ENCODE data around the gene AMTN. TPM values are rescaled to one million over a fixed set of nuclear protein-coding genes. Genes with fewer than 3 reads are reported as not detected.

AMTN gene, protein sequence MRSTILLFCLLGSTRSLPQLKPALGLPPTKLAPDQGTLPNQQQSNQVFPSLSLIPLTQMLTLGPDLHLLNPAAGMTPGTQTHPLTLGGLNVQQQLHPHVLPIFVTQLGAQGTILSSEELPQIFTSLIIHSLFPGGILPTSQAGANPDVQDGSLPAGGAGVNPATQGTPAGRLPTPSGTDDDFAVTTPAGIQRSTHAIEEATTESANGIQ
- total RNA-seq, result 0.85 and 1.9 TPM in 2 replicates

DNA sequence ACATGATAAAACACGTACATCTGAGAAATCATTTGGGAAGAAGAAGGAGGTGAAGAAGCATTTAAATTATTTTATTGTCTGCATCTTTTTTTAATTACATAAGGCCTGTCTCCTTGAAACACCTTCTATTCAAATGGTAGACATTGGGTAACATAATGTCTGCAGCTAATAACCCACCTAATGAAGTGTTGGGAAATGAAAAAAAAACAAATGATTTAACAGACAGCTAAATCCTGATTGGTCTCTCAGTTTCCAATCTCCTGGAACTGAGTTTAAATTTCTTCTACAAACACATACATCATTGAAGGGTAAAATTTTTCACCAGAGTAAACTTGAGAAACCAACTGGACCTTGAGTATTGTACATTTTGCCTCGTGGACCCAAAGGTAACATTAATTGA, at the start of gene AMTN:
Gene AMTN (plus strand): TSS at position 301 of the 400 bp plus-strand sequence. CDS start 209 bp downstream, outside the sequence.

DNA sequence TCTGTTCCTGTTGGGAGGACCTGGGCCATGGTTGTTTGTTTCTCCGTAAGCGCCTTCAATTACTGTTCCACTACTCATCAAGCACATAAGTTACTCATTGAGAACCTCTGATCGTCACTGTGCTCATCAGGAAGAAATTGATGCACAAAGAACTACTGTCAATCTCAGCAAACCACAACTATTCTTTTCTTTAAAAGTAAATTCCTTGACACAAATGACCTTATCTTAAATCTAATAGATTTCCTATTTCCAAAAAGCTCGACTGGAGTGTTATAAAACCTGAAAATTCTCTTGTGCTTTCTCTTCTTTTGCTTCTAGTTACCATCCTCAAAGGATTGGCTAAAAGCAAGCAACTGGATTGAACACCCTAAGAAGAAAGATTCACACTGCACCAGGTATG, 46.5 kb upstream of the AMTN start, which contains the start of gene MUC7:
Gene MUC7 (plus strand): TSS at position 301 of the 400 bp plus-strand sequence. CDS start 1,825 bp downstream, outside the sequence.

Other genes starting within 250 kb of the AMTN start
- not detected in 2 replicates for gene CABS1, start 183.6 kb upstream of the AMTN start, total RNA-seq
- not detected in 2 replicates for gene SMR3A, start 157.8 kb upstream of the AMTN start, total RNA-seq
- not detected in 2 replicates for gene SMR3B, start 135.4 kb upstream of the AMTN start, total RNA-seq
- not detected in 2 replicates for gene OPRPN, start 120.6 kb upstream of the AMTN start, total RNA-seq
- gene MUC7, start 46.4 kb upstream of the AMTN start, total RNA-seq, result not detected in 2 replicates
- not detected in 2 replicates for gene AMBN, start 73.7 kb downstream of the AMTN start, total RNA-seq
- 0.48 TPM in 1 of 2 replicates, not detected in the other for gene ENAM, start 110.2 kb downstream of the AMTN start, total RNA-seq
- gene JCHAIN, start 147.9 kb downstream of the AMTN start, total RNA-seq, result not detected in 2 replicates
- 10.7 and 12.8 TPM in 2 replicates for gene UTP3, start 170.0 kb downstream of the AMTN start, total RNA-seq
- 36.6 and 43.7 TPM in 2 replicates for gene RUFY3, start 203.4 kb downstream of the AMTN start, total RNA-seq